NT2/D1 (cell line): Measurements from ENCODE around the gene RNF14.

ENCODE experiments used
- DNase-seq: peaks from one replicate; pipeline ENCODE4 v3.0.0-alpha.2; 2011; ENCODE audit warnings: low read depth, low spot score
- H3K27me3 ChIP-seq: 2 replicates; pipeline ENCODE4 v1.6.0; 2011; ENCODE audit warnings: mild to moderate bottlenecking; ENCODE audit not compliant: insufficient read length, insufficient read depth
- H3K36me3 ChIP-seq: 2 replicates; pipeline ENCODE4 v1.6.1; 2011; ENCODE audit warnings: mild to moderate bottlenecking, low read length, mixed read lengths; ENCODE audit not compliant: insufficient read depth, insufficient read length
- H3K4me1 ChIP-seq: 2 replicates; pipeline ENCODE4 v1.5.1; 2011; ENCODE audit not compliant: insufficient read depth, insufficient read length
- H3K4me3 ChIP-seq: 2 replicates; pipeline ENCODE4 v1.5.1; 2011; ENCODE audit warnings: low read depth; ENCODE audit not compliant: insufficient read length
- H3K9ac ChIP-seq: 2 replicates; pipeline ENCODE4 v1.6.0; 2011; ENCODE audit warnings: low read depth; ENCODE audit not compliant: insufficient read length
- H3K9me3 ChIP-seq: 2 replicates; pipeline ENCODE4 v1.5.1; 2011; ENCODE audit warnings: mild to moderate bottlenecking, low read length; ENCODE audit not compliant: insufficient read depth
- SUZ12 ChIP-seq: IDR thresholded peaks from 2 replicates; pipeline ENCODE4 v1.6.1; 2011; ENCODE audit not compliant: insufficient read length, insufficient read depth; ENCODE audit errors: extremely low read depth
- YY1 ChIP-seq: IDR thresholded peaks from 2 replicates; pipeline ENCODE4 v1.6.1; 2011; ENCODE audit not compliant: insufficient read length, insufficient read depth
- ZNF274 ChIP-seq: IDR thresholded peaks from 2 replicates; pipeline ENCODE4 v1.6.1; 2011; ENCODE audit warnings: mild to moderate bottlenecking, low read depth, low read length

Gene RNF14

DNA sequence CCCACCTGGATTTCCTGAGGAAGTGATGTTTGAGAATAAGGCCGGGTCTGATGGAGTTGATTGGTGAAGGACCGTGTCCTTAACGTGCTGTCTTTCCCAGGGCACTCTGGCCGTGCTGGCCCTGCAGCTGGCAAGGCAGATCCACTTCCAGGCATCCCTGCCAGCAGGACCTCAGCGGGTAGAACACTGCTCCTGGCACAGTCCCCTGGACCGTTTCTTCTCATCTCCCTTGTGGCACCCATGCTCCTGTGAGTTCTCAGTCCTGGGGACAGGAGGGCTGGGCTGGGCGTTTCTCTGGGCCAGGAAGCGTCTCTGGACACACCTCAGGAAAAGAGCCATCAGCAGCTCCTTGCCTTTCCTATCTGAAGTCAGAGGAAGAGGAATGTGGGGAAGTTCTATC is 40.9 kb upstream of the RNF14 start:
- Histone ChIP-seq H3K4me3 (no peak overlapping the region), H3K9me3 (no peaks in the 10 kb centered on the region), H3K36me3 (peaks cover 72% of the 10 kb centered on the region), H3K4me1 (no peaks in the 10 kb centered on the region), H3K27me3 (no peaks in the 10 kb centered on the region), H3K9ac (no peak overlapping the region)
- no peak for DNase-seq
- TF ChIP-seq YY1, result no peak
- TF ChIP-seq SUZ12, result no peak
- TF ChIP-seq ZNF274, result no peak

DNA sequence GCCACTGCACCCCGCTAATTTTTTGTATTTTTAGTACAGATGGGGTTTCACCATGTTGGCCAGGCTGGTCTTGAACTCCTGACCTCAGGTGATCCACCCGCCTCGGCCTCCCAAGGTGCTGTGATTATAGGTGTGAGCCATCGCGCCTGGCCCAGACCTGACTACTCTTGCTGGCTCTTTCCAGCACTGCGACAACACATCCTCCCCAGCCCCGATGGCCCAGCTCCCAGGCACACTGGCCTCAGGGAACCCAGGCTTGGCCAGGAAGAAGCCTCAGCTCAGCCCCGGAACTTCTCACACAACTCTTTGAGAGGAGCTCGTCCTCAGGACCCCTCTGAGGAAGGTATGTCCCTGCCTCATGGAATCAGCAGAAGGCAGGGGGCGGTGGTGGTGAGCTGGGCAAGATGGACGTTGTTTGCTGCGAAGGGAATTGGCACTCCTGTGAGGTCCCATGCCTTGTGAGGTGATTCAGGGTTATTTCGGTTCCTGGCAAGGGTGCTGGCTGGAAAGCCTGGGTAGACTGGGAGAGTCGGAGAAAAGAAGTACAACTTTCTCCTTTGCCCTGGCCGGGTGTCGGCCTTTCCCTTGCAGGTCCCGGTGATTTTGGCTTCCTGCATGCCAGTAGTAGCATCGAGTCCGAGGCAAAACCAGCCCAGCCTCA is 39.4 kb upstream of the RNF14 start:
- TF ChIP-seq ZNF274, result no peak
- no peak for TF ChIP-seq YY1
- TF ChIP-seq SUZ12, result no peak
- no peak for DNase-seq
- Histone ChIP-seq H3K27me3 (no peaks in the 10 kb centered on the region), H3K9ac (no peak overlapping the region), H3K4me1 (no peaks in the 10 kb centered on the region), H3K4me3 (no peak overlapping the region), H3K9me3 (no peaks in the 10 kb centered on the region), H3K36me3 (peaks cover 84% of the 10 kb centered on the region)

DNA sequence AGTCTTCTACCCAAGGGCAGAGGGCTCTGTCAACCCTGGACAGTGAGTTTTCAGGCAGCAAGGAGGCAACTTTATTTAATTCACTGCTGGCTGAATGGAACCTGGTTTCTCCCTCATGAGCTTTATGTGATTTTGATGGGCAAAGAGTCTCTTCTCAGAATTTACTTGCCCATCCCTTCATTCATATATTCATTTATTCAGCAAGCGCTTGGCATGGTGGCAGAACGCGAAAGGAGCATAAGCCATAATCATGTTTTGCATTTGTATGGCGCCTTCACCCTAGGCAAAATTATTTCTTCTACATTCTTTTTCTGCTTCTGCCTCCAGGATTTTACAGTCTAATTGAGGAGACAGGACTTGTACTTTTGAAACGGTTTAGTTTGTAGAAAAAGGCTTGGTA is 37.2 kb upstream of the RNF14 start:
- no peaks in the 10 kb centered on the region for H3K27me3 ChIP-seq
- H3K4me3 ChIP-seq, result no peak overlapping the region
- H3K9ac ChIP-seq, result no peak overlapping the region
- TF ChIP-seq ZNF274 (no peak), YY1 (no peak), SUZ12 (no peak)
- no peaks in the 10 kb centered on the region for H3K4me1 ChIP-seq
- H3K36me3 ChIP-seq, result peaks cover 87% of the 10 kb centered on the region
- no peak for DNase-seq
- no peaks in the 10 kb centered on the region for H3K9me3 ChIP-seq

DNA sequence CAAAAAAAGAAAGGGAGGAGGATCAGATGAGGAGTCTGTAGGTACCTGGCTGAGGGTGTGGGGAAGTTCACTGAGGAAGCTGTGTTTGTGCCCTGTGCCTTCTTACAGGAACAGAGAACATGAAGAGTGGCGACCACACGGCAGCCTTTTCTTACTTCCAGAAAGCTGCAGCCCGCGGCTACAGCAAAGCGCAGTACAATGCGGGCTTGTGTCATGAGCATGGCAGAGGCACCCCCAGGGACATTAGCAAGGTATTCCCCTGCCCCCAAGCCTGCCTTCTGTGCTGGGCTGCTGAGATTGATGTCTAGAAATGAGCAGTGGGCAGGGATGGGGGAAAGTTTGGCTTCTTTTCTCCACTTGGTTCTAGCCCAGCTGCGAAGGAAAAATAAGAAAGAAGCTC is 35.8 kb upstream of the RNF14 start:
- Histone ChIP-seq H3K9me3 (no peaks in the 10 kb centered on the region), H3K9ac (no peak overlapping the region), H3K4me1 (no peaks in the 10 kb centered on the region), H3K4me3 (no peak overlapping the region), H3K36me3 (peaks cover 81% of the 10 kb centered on the region), H3K27me3 (no peaks in the 10 kb centered on the region)
- no peak for DNase-seq
- no peak for TF ChIP-seq SUZ12
- TF ChIP-seq YY1, result no peak
- no peak for TF ChIP-seq ZNF274

DNA sequence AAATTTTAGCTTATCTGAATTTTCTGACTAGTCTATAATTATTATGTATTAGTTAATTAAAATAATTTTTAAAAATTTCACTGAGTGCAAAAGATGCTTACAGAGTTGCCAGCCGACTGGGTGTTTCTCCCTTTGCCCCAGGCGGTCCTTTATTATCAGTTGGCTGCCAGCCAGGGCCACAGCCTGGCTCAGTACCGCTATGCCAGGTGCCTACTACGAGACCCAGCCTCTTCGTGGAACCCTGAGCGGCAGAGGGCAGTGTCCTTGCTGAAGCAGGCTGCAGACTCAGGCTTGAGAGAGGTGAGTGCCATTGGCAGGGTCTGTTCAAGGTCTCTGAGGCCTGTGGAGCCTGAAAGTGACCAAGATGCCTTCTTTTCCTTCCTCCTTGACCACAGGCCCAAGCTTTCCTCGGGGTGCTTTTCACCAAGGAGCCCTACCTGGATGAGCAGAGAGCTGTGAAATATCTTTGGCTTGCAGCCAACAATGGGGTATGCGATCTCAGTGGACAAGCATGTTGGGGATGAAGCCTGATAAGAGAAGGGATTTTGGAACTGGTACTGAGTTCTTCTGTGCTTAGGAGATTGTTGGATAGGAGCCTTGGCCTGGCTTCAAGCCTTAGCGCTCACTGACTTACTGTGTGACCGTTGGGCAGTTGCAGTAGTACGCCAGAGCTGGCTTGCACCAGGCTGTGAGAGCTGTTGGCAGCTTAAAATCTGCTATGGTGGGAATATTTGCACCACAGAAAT is 34.6 kb upstream of the RNF14 start:
- DNase-seq, result no peak
- no peak for TF ChIP-seq YY1
- Histone ChIP-seq H3K4me3 (no peak overlapping the region), H3K4me1 (no peaks in the 10 kb centered on the region), H3K27me3 (no peaks in the 10 kb centered on the region), H3K9ac (no peak overlapping the region), H3K9me3 (no peaks in the 10 kb centered on the region), H3K36me3 (peaks cover 84% of the 10 kb centered on the region)

DNA sequence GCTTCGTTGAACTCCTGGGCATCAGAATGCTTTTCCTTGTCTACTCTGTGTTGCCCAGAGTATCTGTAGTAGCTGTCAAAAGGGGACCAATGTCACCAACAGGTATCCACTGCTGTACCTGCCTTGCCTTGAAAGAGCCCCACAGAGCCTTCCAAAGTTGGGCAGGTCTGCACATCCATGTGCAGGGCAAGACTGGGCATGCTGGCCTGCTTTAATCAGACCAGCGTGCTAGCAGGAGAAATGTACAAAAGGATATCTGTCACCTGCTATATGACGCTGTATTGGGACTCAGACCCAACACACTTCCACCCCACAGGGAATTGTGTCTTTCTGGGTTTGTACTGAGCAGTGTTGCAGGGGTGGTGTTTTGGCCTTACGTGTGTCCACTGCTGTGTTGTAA is 33.4 kb upstream of the RNF14 start:
- Histone ChIP-seq H3K27me3 (no peaks in the 10 kb centered on the region), H3K4me3 (no peak overlapping the region), H3K4me1 (no peaks in the 10 kb centered on the region), H3K9me3 (no peaks in the 10 kb centered on the region), H3K9ac (no peak overlapping the region), H3K36me3 (peaks cover 84% of the 10 kb centered on the region)
- no peak for TF ChIP-seq SUZ12
- no peak for TF ChIP-seq ZNF274
- TF ChIP-seq YY1, result no peak
- DNase-seq, result no peak

DNA sequence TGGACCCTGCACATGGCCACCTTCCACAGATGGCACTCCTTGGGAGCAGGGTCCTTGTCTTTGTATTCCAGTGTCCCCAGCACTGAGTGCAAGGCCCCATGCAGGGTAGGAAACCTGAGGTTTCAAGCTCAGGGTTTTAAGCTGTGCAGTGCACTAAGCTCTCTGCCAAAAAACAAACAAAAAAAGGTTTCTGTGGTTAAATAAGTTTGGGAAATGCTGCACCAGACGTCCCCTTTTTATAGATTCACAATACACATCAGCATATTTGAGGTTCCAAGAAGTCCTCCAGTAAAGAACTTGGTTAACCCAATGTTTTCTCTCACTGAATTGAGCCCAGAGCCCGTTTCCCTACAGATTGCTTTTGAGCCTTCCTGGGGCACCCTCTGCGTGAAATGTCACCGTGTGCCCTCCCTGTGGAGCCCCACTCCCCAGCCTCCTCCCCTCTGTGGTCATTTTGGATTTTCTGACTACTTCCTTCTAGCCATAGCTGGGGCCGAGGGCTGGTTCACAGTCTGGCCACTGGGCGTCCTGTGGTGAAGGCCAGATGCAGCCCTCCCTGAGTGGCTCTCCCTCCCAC is 28.1 kb upstream of the RNF14 start:
- H3K9ac ChIP-seq, result no peak overlapping the region
- H3K36me3 ChIP-seq, result peaks cover 49% of the 10 kb centered on the region
- TF ChIP-seq YY1, result no peak
- no peaks in the 10 kb centered on the region for H3K27me3 ChIP-seq
- no peak overlapping the region for H3K4me3 ChIP-seq
- peaks cover 6% of the 10 kb centered on the region for H3K4me1 ChIP-seq
- DNase-seq, result no peak
- no peaks in the 10 kb centered on the region for H3K9me3 ChIP-seq
